ENCODE data around the gene MBOAT2.
"Not testable (repeated sequence)": the region's sequence is repeated elsewhere in the genome, so short reads cannot be mapped to it uniquely, and the experiment has no call there.

MBOAT2 gene

DNA sequence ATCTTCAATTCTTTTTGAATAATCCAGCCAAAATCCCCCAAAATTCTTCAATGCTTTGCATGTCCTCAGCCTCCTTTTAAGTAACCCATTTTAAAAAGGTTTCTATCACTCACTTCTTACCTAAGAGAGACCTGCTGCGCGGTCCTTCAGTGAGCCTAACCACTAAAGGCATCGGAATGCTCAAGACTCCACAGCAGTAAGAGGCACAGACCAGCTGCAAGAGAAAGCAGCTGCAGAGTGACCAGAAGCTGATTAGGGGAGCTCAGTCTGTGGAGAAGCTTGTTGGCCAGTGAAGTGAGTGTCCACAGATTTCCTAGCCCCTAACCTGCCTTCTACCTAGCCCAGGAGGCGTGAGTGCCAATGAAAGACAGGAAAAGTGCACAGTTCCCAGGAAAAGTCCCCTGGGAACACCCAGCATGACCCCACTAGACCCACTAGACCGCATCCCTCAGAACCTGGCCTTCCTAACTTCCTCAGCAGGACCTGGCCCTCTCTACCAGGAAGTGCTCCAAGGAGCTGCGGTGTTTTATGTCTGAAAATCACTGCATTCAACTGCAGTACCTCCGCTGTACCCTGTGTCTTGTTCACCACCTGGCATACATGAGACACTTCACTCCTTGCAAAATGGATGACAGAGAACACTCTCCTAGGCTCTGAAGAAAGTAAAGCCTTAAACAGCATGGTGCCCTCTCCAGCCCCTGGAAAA lies 10.1 kb downstream of the MBOAT2 start:
- DNase-seq (ENCODE audit: low read depth in 2 of 2): no peak

DNA sequence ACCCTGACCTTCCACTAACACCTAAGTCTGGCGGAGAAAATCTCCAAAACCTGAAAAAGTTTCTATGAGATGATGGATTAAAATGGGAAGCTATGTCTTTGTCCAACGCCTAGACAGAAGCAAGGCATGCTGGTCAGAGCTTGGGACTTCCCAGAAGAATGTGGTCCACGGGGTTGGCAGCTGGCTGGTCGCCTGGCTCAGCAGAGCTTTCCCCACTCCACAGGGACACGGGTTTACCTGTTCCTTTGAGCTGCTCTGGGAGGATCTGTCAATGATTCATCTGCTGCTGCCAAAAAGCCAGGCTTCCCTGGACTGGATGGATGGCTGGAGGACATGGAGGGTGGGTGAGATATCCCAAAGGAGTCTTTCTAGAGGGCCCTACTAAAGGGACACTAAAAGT lies 10.8 kb downstream of the MBOAT2 start:
- no peak for DNase-seq (ENCODE audit: low read depth in 2 of 2)

DNA sequence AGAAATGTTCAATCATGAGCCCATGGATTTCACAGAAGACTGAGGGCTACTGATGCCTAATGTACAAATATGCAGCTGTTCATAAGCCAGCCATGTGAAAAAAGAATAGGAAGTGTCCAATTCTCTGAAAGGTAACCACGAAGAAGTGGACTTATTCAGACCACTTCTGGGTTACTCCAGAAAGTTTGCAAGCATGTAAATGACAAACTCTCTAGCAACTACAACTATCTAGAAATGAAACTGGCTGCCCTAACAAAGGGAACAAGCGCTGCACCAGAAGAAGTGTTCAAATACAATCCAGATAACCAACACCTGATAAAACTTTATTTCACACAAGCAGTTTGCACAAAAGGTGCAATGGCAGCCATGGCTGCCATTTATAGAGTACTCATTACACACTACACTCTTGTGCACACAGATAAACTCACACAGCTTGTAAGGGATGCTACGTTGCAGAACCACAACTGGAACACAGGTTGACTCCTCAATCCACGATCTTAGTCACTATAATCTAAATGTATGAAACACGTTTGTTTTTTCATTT lies 13.9 kb downstream of the MBOAT2 start:
- DNase-seq (ENCODE audit: low read depth in 2 of 2): no peak

DNA sequence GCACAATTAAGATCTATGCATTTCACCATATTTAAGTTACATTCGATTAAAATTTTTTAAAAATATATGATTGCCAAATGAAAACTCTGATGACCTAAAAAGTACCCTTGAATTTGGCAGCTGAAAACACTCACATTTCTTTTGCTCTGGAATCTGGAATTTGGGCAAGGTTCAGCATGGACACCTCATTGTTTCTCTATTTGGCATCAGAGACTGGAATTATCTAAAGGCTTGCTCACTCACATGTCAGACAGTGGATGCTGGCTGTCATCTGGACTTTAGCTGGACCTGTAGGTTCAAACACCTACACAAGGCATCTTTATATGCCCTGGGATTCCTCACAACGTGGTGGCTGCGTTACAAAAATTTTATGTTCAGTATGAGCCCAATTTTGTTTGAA lies 16.1 kb downstream of the MBOAT2 start:
- DNase-seq (ENCODE audit: low read depth in 2 of 2): no peak

DNA sequence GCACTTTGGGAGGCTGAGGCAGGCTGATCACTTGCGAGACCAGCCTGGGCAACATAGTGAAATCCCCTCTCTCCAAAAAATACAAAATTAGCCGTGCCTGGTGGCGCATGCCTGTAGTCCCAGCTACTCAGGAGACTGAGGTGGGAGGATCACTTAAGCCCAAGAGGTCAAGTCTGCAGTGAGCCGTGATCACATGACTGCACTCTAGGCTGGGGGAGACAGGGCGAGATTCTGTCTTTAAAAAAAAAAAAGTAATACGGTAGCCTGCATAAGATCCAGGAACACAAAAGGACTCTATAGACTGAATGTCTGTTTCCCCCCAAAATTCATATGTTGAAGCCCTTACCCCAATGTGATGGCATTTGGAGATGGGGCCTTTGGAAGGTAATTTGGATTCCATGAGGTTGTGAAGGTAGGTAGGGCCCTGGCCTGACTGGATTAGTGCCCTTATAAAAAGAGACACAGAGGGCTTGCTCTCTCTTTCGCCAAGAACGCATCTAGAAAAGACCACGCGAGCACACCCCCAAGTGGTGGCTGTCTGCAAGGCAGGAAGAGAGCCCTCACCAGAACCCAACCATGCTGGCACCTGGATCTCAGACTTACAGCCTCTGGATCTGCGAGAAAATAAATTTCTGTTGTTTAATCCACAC lies 17.0 kb downstream of the MBOAT2 start:
- no peak for DNase-seq (ENCODE audit: low read depth in 2 of 2)

DNA sequence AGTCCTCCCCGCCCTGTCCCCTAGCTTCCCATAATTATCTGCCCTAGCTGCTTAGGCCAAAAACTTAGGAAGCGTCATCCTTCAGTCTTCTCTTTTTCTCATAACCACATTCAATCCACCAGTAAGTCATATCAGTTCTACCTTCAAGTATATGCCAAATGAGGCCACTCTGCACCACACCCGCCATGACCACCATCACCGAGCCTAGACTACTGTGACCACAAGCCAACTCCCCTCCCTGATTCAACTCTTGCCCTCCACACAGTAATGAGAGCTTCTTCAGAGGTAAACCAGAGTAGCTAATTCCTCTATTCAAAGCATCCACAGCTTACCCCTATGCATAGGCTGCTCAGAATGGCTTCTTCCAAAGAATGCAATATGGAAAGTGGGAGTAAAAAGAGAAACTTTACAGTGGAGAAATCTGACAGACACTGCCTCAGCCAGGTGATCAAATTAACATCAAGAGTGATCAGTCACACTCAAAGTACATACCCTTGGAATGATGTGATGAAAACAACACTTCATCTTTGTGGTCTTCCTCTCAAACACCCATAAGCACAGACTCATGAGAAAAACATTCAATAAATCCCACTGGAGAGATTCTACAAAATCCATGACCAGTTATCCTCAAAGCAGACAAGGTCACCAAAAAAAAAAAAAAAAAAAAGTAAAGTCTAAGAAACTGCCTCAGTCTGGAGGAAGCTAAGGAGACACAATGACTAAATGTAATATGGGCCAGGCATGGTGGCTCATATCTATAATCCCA lies 17.7 kb downstream of the MBOAT2 start:
- no peak for DNase-seq (ENCODE audit: low read depth in 2 of 2)

DNA sequence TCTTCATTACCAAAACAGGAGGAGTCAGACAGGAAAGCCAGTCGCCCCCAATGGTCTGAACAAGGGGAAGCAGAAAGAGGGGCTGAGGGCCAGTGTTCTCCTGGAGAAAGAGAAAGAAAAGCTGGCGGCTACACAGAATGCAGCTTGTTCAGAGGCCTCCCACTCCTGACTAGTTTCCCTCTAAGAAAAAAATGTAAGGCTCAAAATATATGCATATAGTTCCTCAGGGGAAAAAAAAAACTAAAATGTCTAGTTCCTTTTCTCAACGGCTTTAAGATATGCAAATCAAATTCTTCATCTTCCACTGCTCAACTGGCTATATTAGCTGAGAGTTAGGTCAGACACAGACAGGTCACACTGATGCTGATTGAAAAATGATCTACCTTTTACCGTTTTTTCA lies 18.6 kb downstream of the MBOAT2 start:
- no peak for DNase-seq (ENCODE audit: low read depth in 2 of 2)

DNA sequence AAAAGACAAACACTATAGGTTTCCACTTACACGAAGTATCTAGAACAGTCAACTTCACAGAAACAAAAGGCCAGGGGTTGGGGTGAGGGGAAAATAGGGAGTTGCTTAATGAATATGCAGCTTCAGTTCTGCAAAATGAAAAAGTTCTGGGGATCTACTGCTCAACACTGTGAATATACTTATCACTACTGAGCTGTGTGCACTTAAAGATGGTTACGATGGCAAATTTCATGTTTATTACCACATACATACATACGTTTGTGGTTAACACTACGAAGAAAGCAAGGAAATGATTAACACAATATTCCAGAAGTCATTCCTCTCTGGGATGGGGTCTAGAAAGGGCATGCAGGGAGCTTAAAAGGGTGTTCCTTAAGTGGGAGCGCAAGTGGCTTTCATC lies 19.3 kb downstream of the MBOAT2 start:
- no peak for DNase-seq (ENCODE audit: low read depth in 2 of 2)

DNA sequence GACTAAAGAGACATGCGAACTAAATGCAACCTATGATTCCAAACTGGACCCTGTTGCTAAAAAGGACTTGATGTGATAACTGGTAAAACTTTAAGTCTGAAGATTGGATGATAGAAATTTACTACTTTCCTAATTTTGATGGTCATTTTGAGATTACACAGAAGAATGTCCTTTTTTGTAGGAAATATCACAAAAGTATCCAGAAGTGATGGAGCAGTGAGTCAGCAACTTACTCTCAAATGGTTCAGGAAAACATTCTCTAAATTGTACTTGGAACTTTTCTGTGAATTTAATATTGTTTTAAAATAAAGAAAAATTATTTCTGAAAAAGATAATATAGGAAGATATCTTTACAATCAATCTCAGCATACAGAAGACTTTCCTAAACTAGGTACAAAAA lies 19.9 kb downstream of the MBOAT2 start:
- no peak for DNase-seq (ENCODE audit: low read depth in 2 of 2)

DNA sequence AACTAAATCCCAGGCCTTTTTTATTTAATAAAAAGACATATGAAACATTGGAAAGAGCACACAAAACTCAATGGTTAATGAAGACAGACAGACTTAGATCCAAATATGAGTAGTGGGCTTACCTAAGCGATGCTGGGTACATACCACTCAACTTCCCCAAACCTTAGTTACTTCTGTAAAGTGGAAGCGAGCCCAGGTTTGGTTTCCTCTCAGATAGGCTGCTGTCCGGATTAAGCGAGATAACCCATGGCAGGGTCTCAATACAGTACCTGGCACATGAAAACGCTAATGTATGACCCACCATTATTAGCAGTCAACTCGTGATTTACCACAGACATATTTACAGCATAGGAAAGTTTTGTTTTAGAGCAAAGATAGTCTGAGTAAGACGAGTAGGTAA lies 21.6 kb downstream of the MBOAT2 start:
- no peak for DNase-seq (ENCODE audit: low read depth in 2 of 2)

DNA sequence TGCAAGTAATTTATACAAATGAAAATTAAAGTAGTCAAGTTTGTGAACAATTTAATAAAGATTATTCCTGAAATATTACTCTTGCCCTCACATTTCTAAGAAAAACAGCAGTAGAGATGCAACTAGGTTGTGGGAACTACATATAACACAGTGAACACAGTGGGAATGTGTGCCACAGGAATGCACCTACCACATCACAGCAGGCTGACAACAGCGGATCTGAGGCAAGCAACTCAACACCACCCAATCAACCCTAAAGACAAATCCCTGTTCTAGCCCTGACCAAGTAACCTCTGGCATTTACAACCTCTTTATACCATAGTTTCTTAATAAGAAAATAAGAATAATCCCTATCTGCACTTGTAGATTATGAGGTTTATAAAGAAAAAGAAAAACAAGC lies 23.4 kb downstream of the MBOAT2 start:
- no peak for DNase-seq (ENCODE audit: low read depth in 2 of 2)

DNA sequence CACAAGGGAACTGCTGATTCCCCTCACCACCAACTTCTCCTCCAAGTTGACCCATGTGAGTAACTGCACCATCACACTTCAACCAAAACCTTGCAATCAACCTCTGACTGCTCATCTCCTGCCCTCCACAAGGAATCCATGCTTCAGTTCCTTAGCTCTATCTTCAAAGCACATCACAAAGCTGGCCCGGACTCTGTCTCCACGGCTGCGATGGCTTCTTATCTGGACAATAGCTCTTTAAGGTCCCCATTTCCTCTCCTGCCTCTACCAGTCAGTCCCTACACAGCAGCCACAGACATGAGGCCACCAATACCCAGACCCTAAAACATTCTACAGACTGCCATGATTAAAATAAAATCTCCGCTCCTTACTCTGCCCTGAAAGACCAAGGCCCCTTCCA lies 25.7 kb downstream of the MBOAT2 start:
- no peak for DNase-seq (ENCODE audit: low read depth in 2 of 2)

DNA sequence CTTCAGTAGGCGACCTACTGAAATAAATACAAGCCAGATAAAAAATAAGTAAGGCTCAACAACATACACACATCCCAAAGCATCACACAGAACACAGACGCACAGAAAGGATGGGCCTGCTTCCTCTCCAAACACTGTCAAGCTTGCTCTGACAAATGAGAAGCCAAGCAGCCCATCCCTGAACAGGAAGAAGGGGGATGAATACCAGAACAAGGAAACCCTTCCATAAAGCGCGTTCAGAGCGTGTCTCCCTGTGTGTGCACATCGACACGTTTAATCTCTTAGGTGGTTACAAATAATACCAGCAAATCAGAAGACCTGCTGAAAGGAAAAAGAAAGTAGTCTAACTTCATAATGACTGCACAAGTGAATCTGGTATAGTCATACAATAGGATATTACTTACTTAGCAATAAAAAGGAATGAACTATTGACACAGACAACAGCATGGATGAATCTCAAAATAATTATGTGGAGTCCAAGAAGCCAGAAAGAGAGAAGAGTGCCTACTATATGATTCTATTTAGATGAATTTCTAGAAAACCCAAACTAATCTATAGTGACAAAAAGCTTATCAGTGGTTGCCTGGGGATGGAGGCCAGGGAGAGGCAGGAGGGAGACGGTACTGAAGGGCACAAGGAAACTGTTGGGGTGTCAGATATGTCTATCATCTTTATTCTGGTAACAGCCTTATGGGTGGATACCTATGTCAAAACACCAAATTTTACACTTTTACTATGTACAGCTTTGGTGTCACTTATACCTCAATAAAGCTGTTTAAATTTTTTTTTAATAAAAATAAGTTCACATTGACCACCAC lies 26.8 kb downstream of the MBOAT2 start:
- DNase-seq (ENCODE audit: low read depth in 2 of 2): no peak

DNA sequence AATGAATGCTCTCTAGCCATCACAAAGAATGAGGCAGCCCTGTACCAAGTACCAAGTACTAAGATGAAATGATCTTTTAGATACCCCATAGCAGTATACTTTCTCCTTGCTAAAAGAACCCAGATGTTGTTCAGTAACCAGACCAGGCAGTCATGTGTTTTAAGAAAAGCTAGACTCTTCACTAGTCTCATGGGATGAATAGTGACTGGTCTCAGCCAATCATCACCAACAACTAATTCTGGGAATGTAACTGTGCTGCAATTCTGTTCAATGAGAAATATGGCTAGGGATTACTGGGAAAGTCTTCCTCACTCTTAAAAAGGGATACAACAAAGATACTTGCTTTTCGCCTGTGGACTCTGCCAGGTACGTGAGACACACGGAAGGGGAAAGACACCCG lies 29.5 kb downstream of the MBOAT2 start:
- no peak for DNase-seq (ENCODE audit: low read depth in 2 of 2)

DNA sequence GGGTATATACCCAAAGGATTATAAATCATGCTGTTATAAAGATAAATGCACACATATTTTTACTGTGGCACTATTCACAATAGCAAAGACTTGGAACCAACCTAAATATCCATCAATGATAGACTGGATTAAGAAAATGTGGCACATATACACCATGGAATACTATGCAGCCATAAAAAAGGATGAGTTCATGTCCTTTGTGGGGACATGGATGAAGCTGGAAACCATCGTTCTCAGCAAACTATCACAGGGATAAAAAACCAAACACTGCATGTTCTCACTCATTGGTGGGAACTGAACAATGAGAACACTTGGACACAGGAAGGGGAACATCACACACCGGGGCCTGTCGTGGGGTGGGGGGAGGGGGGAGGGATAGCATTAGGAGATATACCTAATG lies 30.5 kb downstream of the MBOAT2 start:
- not testable (repeated sequence) for DNase-seq (ENCODE audit: low read depth in 2 of 2)

DNA sequence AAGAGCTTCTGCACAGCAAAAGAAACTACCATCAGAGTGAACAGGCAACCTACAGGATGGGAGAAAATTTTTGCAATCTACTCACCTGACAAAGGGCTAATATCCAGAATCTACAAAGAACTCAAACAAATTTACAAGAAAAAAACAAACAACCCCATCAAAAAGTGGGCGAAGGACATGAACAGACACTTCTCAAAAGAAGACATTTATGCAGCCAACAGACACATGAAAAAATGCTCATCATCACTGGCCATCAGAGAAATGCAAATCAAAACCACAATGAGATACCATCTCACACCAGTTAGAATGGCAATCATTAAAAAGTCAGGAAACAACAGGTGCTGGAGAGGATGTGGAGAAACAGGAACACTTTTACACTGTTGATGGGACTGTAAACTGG lies 30.9 kb downstream of the MBOAT2 start:
- DNase-seq (ENCODE audit: low read depth in 2 of 2): not testable (repeated sequence)

DNA sequence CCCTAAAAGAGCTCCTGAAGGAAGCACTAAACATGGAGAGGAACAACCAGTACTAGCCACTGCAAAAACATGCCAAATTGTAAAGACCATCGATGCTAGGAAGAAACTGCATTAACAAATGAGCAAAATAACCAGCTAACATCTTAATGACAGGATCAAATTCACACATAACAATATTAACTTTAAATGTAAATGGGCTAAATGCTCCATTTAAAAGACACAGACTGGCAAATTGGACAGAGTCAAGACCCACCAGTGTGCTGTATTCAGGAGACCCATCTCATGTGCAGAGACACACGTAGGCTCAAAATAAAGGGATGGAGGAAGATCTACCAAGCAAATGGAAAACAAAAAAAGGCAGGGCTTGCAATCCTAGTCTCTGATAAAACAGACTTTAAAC lies 34.1 kb downstream of the MBOAT2 start:
- not testable (repeated sequence) for DNase-seq (ENCODE audit: low read depth in 2 of 2)

DNA sequence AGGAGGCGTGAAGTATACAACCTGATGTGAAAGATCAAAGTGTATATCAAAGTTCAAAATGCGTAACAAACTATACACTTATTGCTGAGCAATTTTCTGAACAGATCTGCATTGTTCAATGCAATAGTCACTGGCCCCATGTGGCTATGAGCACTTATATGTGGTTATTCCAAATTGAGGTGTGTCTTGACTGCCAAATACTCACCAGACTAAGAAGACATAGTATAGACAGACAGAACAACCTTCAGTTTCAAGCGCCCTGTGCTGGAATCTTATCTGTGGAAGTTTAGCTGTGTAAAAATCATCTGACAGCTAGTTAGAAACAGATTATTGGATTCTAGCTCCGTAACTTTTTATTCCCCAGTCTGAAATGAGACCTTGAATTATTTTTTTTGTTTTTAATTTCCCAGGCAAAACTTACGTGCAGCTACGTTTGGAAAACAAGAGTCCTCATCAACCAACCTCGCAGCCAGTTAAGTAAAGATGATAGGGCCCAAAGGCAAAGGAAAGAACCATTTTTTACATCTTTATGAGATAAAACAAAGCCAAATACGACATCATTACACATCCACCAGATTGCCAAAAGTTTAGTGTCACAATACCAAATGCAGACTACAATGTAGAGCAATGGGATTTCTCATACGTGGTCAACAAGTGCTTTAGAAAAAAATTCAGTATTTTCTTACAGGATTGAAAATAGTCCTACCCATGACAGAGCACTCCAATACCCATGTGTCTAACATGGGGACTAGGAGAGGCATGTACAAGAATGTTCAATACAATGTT lies 37.2 kb downstream of the MBOAT2 start:
- DNase-seq (ENCODE audit: low read depth in 2 of 2): no peak

DNA sequence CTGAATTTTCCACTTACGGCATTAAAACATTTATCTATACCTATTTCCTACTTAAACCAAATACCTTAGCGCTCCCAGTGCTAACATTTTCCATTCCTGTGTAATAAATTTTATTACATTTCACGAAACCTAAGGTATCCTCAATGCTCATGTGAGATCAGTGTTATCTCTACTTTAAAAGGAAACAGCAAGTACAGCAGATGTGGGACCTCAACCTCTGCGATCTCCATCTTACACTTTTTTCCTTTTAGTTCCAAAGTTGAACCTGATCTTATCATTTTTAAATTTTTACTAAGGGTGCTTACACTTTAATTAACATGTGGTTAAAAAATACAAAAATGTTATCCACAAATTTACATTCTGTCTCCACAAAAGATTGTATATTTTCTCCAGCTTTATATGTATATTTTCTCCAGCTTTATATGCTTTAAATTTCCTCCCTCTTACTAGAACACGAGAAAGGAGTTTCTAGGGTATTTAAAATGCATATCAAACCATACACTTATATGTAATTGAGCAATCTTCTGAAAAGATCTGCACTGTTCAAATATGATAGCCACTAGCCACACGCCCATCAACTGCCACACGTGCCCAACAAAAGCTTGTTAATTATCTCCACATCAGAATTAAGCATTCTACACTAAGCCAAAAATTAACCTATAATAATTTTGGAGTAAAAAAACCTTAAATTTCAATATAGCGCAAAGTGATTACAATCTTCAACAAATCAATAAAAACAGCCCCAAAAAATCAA lies 38.1 kb downstream of the MBOAT2 start:
- DNase-seq (ENCODE audit: low read depth in 2 of 2): no peak

DNA sequence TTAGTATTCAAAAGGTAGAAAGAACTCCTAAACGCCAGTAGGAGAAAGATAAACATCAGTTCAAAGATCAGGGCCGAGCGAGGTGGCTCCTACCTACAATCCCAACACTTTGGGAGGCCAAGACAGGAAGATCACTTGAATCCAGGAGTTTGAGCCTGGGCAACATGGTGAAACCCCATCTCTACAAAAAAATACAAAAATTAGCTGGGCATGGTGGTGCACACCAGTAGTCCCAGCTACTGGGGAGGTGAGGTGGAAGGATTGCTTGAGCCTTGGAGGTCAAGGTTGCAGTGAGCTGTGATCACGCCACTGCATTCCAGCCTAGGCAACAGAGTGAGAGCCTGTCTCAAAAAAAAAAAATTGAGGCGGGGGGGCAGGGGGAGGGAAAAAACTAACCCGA lies 40.6 kb downstream of the MBOAT2 start:
- DNase-seq (ENCODE audit: low read depth in 2 of 2): no peak

Data from activated CD8-positive, alpha-beta memory T cell treated with anti-CD3 and anti-CD28 coated beads for 4 hours (primary cell).